ENCODE results near the gene HSPA4L. TPM values are rescaled to one million over a fixed set of nuclear protein-coding genes. Genes with fewer than 3 reads are reported as not detected.

The HSPA4L gene
- total and polyA plus RNA-seq, 10 of the 15 experiments (the other 5 are each of a cell fraction or from before 2014, with no cell fraction given), result 8.6 to 40.5 (median 21.4) TPM

GRCh38 chr4:127781300-127782024, 660 bp upstream of the HSPA4L start (continued):
- TF ChIP-seq ZNF687 (IDR thresholded peaks at IDR 0.05) (peak; percentile 79), LARP7 (IDR thresholded peaks at IDR 0.05) (no peak), MTA2 (IDR thresholded peaks at IDR 0.05; ENCODE audit: low read depth) (no peak; the same call in 1 of the 2 replicates), HDAC2 (IDR thresholded peaks at IDR 0.05) (0 out of 2 replicates have a peak, but pooled peaks have one; percentile 71), NR2C2 (IDR thresholded peaks at IDR 0.05; ENCODE audit: borderline replicate concordance, control insufficient read depth, insufficient read length, low read depth) (no peak), GATAD2B (conservative IDR thresholded peaks at IDR 0.05; ENCODE audit: low read depth) (0 out of 2 replicates have a peak, but pooled peaks have one; percentile 16), ATF7 (IDR thresholded peaks at IDR 0.05; ENCODE audit: low read depth) (no peak), SMAD5 (IDR thresholded peaks at IDR 0.05; ENCODE audit: low read depth) (no peak), MEF2B (IDR thresholded peaks at IDR 0.05; ENCODE audit: partially characterized antibody, poor library complexity, severe bottlenecking) (no peak), NFIC (IDR thresholded peaks at IDR 0.05; ENCODE audit: low read depth, low read length) (no peak), CREB1 (IDR thresholded peaks at IDR 0.05; ENCODE audit: low read depth) (0 out of 2 replicates have a peak, but pooled peaks have one; percentile 35), MLLT1 (IDR thresholded peaks at IDR 0.05) (peak; percentile 91), HDAC6 (IDR thresholded peaks at IDR 0.05; ENCODE audit: unreplicated experiment) (no peak), ZNF592 (IDR thresholded peaks at IDR 0.05) (no peak), STAT1 (conservative IDR thresholded peaks at IDR 0.05) (no peak), CHD2 (IDR thresholded peaks at IDR 0.05; ENCODE audit: borderline replicate concordance, low read depth, low read length) (no peak), ZBTB4 (CRISPR knock-in tag; IDR thresholded peaks at IDR 0.05) (no peak)
